ENCODE measurements around the gene LYRM2. TPM values are rescaled to one million over a fixed set of nuclear protein-coding genes. Genes with fewer than 3 reads are reported as not detected.

The LYRM2 gene, protein sequence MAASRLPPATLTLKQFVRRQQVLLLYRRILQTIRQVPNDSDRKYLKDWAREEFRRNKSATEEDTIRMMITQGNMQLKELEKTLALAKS
- total RNA-seq = 10 to 100 TPM; 38.0 to 48.7 (median 41.7) TPM
- 25.9 TPM for polyA plus RNA-seq
- long read RNA-seq, donor 1, full-length matches to known transcripts = 64 of 73 reads
- long read RNA-seq, donor 1, partial matches to known transcripts = 4 of 73 reads
- long read RNA-seq, donor 1, other reads (novel, unspliced or antisense) = 5 of 73 reads
- long read RNA-seq, donor 2, full-length matches to known transcripts = 37 of 41 reads
- long read RNA-seq, donor 2, partial matches to known transcripts = 0 of 41 reads
- long read RNA-seq, donor 2, other reads (novel, unspliced or antisense) = 4 of 41 reads
- long read RNA-seq, donor 3, full-length matches to known transcripts = 41 of 54 reads
- long read RNA-seq, donor 3, partial matches to known transcripts = 1 of 54 reads
- long read RNA-seq, donor 3, other reads (novel, unspliced or antisense) = 12 of 54 reads
- long read RNA-seq, donor 4, full-length matches to known transcripts = 54 of 60 reads
- long read RNA-seq, donor 4, partial matches to known transcripts = 1 of 60 reads
- long read RNA-seq, donor 4, other reads (novel, unspliced or antisense) = 5 of 60 reads

DNA sequence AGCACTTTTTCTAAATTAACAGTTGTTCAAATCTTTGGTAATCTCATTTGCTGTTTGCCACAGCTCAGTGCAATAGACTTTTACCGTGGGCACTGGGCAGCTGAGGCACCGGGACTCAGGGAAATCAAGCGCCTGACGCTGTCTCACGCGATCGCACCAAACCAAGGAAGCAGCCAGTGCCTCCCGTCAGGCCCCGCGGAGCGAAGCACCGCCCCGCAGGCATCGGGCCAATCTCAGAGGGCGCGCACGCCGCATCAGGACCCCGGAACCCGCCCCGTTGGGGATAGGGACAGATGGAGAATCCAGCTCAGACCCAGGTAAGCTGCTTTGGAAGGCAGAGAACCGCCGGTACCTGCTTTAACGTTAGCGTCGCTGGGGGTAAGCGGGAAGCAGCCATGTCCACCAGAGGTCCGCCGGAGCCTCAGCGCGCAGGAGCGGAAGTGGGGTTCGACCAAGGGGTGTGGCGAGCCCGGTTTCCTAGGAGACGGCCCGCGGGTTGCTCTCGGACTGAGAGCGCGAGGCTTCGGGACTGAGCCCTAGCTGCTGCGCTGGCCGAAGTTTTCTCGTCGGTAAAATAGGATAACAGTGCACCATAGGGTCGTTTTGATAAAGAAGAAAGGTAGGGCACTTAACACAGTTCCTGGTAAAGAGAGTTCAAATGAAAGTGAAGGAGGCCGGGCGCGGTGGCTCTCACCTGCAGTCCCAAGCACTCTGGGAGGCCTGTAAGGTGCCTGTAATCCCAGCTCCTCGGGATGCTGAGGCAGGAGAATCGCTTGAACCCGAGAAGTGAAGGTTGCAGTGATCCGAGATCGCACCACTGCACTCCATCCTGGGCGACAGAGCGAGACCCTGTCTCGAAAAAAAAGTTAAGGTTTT, at the start of gene LYRM2:
LYRM2 (minus strand) TSS at position 428 of the 876 bp plus-strand sequence; CDS start at position 397, 31 bp downstream.
- H3K27ac ChIP-seq (ENCODE audit: low read length) = peak within 1 kb of the TSS; percentile 90
- ATAC-seq (peak; percentile 99 to 100), DNase-seq (peak; percentile 96 to 98 (median 97))
- no peaks in the 10 kb centered on the region for H3K4me1 ChIP-seq (ENCODE audit: control insufficient read depth, insufficient read depth, low read length)
- peak within 1 kb of the TSS; percentile 56 for H3K4me3 ChIP-seq (ENCODE audit: low read length)
- 2% methylated on average over 58 of the region's 58 CpGs for WGBS
- intact Hi-C loops (cut with DNase I) = no loop called here
- H3K9me3 ChIP-seq (ENCODE audit: control insufficient read depth, low read length) = no peaks in the 10 kb centered on the region
- H3K27me3 ChIP-seq (ENCODE audit: control insufficient read depth, insufficient read depth) = no peaks in the 10 kb centered on the region

DNA sequence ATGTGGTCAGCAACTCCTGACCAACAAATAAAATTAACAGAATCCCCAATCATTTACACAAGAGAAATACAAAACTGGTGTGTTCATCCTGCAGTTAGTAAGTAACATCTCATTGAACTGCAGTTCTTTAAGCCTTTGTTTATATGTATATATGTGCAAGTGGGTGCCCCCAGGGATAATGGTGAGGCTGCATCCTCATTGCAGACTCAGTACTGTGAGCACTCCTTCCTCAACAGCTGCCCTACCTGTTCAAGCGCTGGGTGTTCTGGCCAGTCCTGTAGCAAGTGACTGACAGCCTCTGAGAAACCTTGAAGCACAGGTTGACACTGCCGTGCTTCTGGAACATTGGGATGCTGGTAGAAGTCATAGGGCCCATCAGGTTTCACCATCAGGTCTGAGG, 49.8 kb upstream of the LYRM2 start:
- DNase-seq = no peak

GRCh38 chr6:89685311-89685710, 46.8 kb upstream of the LYRM2 start:
- ATAC-seq (no peak), DNase-seq (no peak)
- intact Hi-C loops (cut with DNase I) = loop anchor here in 1 of 4 donors (10.0 kb wide), 1 partner anchor 59 kb away; no protein-coding TSS in a partner anchor
- no peaks in the 10 kb centered on the region for H3K9me3 ChIP-seq (ENCODE audit: control insufficient read depth, low read length)
- no peaks in the 10 kb centered on the region for H3K4me1 ChIP-seq (ENCODE audit: control insufficient read depth, insufficient read depth, low read length)
- WGBS = 99% methylated on average over 2 of the region's 2 CpGs
- no peak overlapping the region for H3K27ac ChIP-seq (ENCODE audit: low read length)
- H3K27me3 ChIP-seq (ENCODE audit: control insufficient read depth, insufficient read depth) = no peaks in the 10 kb centered on the region
- no peak overlapping the region for H3K4me3 ChIP-seq (ENCODE audit: low read length)

More for the DNA sequence above, 49.8 kb upstream of the LYRM2 start:
- intact Hi-C loops (cut with DNase I) = loop anchor here in 1 of 4 donors (10.0 kb wide), 1 partner anchor 56 kb away; no protein-coding TSS in a partner anchor
- WGBS = 97% methylated on average over 2 of the region's 2 CpGs
- Histone ChIP-seq H3K27ac (ENCODE audit: low read length) (no peak overlapping the region), H3K27me3 (ENCODE audit: control insufficient read depth, insufficient read depth) (no peaks in the 10 kb centered on the region), H3K9me3 (ENCODE audit: control insufficient read depth, low read length) (no peaks in the 10 kb centered on the region), H3K4me1 (ENCODE audit: control insufficient read depth, insufficient read depth, low read length) (peaks cover 2% of the 10 kb centered on the region), H3K4me3 (ENCODE audit: low read length) (no peak overlapping the region)
- ATAC-seq = no peak

DNA sequence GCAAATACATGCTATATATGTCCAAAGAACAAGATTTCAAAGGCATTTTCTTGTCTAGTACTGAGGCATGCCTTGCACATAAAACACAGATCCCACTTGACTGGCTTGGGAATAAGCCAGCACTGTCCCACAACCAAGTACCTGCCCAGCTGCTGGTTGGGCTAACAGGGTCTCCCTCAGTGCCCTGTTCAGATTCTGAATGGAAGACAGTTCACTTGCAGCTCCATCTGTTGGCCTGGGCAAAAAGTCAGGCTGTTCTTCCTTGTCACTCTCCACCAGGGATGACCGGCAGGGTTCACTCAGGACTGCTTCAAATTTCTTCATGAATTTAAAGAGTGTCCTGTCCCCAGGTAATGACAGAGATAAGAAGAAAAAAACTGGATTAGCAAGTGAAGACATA, 44.4 kb upstream of the LYRM2 start:
- intact Hi-C loops (cut with DNase I) = loop anchor here in 1 of 4 donors (10.0 kb wide), 1 partner anchor 62 kb away; no protein-coding TSS in a partner anchor

DNA sequence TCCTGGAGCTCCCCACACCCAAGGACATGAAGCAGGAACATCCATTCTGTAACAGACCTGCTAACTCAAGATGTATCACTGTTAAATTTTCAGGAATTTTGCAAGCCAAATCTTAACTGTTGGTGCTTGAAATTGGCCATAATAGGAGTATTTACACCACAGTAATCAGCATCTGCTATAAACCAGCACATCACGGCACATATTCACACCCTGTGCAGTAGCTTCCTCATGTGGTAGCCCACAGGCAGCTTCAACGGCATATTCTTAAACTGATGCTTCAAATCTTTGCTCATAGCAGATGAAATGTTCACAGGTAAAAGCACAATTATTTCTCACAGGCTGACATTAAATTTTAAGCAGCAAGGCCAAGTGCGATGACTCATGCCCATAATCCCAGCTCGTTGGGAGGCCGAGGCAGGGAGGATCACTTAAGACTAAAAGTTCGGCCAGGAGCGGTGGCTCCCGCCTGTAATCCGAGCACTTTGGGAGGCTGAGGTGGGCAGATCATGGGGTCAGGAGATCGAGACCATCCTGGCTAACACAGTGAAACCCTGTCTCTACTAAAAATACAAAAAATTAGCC, 43.5 kb upstream of the LYRM2 start:
- WGBS = 96% methylated on average over 10 of the region's 10 CpGs
- intact Hi-C loops (cut with DNase I) = loop anchor here in 1 of 4 donors (10.0 kb wide), 1 partner anchor 63 kb away; no protein-coding TSS in a partner anchor
- H3K4me1 ChIP-seq (ENCODE audit: control insufficient read depth, insufficient read depth, low read length) = peaks cover 3% of the 10 kb centered on the region
- H3K27ac ChIP-seq (ENCODE audit: low read length) = no peak overlapping the region
- no peak overlapping the region for H3K4me3 ChIP-seq (ENCODE audit: low read length)
- no peaks in the 10 kb centered on the region for H3K27me3 ChIP-seq (ENCODE audit: control insufficient read depth, insufficient read depth)
- ATAC-seq = no peak
- H3K9me3 ChIP-seq (ENCODE audit: control insufficient read depth, low read length) = no peaks in the 10 kb centered on the region
- DNase-seq = no peak

More for the DNA sequence above, 44.4 kb upstream of the LYRM2 start:
- no peak overlapping the region for H3K4me3 ChIP-seq (ENCODE audit: low read length)
- H3K27ac ChIP-seq (ENCODE audit: low read length) = no peak overlapping the region
- DNase-seq = no peak
- no peaks in the 10 kb centered on the region for H3K9me3 ChIP-seq (ENCODE audit: control insufficient read depth, low read length)
- H3K27me3 ChIP-seq (ENCODE audit: control insufficient read depth, insufficient read depth) = no peaks in the 10 kb centered on the region
- no peak for ATAC-seq
- WGBS = 89% methylated on average over 1 of the region's 1 CpG
- peaks cover 3% of the 10 kb centered on the region for H3K4me1 ChIP-seq (ENCODE audit: control insufficient read depth, insufficient read depth, low read length)

- WGBS = 68% methylated on average over 7 of the region's 7 CpGs
- ATAC-seq = no peak
- DNase-seq = no peak
Measured at GRCh38 chr6:89680551-89680950, 42.0 kb upstream of the LYRM2 start.

DNA sequence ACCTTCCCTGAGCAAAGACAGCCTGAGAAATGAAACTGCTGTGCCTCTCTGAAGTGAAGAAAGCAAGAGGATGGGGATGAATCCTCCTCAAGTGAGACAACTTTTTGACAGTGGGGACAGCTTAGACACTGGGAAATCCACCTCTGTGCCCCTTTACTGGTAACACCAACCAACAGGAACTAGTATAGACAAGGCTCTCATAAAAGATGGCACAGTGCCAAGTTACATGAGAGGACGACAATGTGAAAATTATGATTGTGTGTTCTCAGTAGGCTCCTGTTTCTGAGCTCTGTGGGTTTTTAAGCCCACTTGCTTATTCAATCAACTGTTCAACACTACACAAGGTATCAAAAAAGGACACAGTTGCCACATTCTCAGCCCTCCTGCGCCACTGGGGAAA, 41.6 kb upstream of the LYRM2 start:
- intact Hi-C loops (cut with DNase I) = loop anchor here in 1 of 4 donors (10.0 kb wide), 1 partner anchor 65 kb away; no protein-coding TSS in a partner anchor
- 64% methylated on average over 2 of the region's 2 CpGs for WGBS
- Histone ChIP-seq H3K4me1 (ENCODE audit: control insufficient read depth, insufficient read depth, low read length) (peaks cover 3% of the 10 kb centered on the region), H3K9me3 (ENCODE audit: control insufficient read depth, low read length) (no peaks in the 10 kb centered on the region), H3K4me3 (ENCODE audit: low read length) (no peak overlapping the region), H3K27ac (ENCODE audit: low read length) (no peak overlapping the region), H3K27me3 (ENCODE audit: control insufficient read depth, insufficient read depth) (no peaks in the 10 kb centered on the region)
- ATAC-seq (peak in 1 of 2 donors; percentile 36), DNase-seq (no peak)

More at GRCh38 chr6:89680551-89680950, 42.0 kb upstream of the LYRM2 start:
- no peak overlapping the region for H3K27ac ChIP-seq (ENCODE audit: low read length)
- no peak overlapping the region for H3K4me3 ChIP-seq (ENCODE audit: low read length)
- peaks cover 3% of the 10 kb centered on the region for H3K4me1 ChIP-seq (ENCODE audit: control insufficient read depth, insufficient read depth, low read length)
- no peaks in the 10 kb centered on the region for H3K9me3 ChIP-seq (ENCODE audit: control insufficient read depth, low read length)
- H3K27me3 ChIP-seq (ENCODE audit: control insufficient read depth, insufficient read depth) = no peaks in the 10 kb centered on the region
- intact Hi-C loops (cut with DNase I) = loop anchor here in 1 of 4 donors (10.0 kb wide), 1 partner anchor 64 kb away; no protein-coding TSS in a partner anchor

DNA sequence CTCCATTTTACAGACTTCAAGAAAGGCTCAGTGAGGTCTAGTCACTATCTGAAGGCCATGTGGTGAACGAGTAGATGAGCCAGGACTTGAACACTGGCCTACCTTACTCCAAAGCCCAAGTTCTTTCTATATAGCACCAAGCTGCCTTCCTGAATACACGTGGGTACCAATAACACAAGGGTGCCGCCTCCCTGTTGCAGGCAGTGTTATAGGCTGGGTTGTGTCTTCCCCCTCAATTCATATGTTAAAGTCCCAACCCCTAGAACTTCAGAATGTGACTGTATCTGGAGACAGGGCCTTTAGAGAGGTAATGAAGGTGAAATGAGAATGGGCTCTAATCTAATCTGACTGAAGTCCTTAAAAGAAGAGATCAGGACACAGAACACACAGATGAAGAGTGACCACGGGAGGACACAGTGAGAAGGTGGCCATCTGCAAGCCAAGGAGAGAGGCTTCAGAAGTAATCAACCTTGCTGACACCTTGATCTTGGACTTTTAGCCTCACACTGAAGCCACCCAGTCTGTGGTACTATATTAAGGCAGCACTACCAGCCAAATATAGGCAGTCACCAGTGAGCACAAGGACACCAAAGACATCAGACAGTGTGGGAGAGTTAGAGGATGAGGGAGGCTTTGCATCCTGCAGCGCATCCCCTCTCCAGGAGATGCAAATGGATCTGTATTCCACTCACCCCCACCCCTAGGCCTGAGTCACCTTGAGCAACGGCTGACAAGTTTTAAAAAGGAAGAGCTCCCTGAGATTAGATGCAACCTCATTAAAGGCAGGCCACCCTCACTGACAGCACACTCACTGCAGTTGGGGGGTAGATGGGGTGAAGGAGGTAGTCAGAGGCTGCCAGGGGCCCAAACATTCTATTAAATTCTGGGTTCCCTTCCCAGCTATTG, 40.9 kb upstream of the LYRM2 start:
- Histone ChIP-seq H3K4me1 (ENCODE audit: control insufficient read depth, insufficient read depth, low read length) (peaks cover 3% of the 10 kb centered on the region), H3K4me3 (ENCODE audit: low read length) (no peak overlapping the region), H3K27me3 (ENCODE audit: control insufficient read depth, insufficient read depth) (no peaks in the 10 kb centered on the region), H3K9me3 (ENCODE audit: control insufficient read depth, low read length) (no peaks in the 10 kb centered on the region), H3K27ac (ENCODE audit: low read length) (no peak overlapping the region)
- WGBS = 77% methylated on average over 6 of the region's 6 CpGs
- ATAC-seq = no peak
- intact Hi-C loops (cut with DNase I) = loop anchor here in 1 of 4 donors (10.0 kb wide), 1 partner anchor 65 kb away; no protein-coding TSS in a partner anchor
- DNase-seq = no peak

DNA sequence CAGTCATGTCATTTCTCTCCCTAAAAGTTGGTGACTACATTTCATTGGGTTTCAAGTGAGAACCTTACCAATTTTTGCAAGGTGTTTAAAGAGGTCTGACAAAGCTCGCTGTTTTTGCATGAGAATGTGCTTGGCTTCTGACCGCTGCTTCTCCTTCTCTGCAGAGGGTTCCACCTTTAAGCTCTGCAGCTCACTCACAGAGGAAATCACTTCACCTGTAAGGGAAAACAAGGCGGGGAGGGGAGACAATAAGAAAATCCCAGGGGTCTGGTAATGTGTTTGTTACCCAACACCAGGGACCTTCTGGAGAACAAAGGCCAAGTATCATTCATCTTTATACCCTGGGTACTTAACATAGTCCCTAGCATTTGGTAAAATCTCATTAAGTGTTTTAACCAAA, 40.0 kb upstream of the LYRM2 start:
- WGBS = 97% methylated on average over 3 of the region's 3 CpGs
- intact Hi-C loops (cut with DNase I) = no loop called here

More for the DNA sequence above, 40.0 kb upstream of the LYRM2 start:
- DNase-seq = no peak
- no peak for ATAC-seq
- no peak overlapping the region for H3K4me3 ChIP-seq (ENCODE audit: low read length)
- H3K27me3 ChIP-seq (ENCODE audit: control insufficient read depth, insufficient read depth) = no peaks in the 10 kb centered on the region
- peaks cover 3% of the 10 kb centered on the region for H3K4me1 ChIP-seq (ENCODE audit: control insufficient read depth, insufficient read depth, low read length)
- H3K9me3 ChIP-seq (ENCODE audit: control insufficient read depth, low read length) = no peaks in the 10 kb centered on the region
- no peak overlapping the region for H3K27ac ChIP-seq (ENCODE audit: low read length)
